OCI-LY7 (cell line): ENCODE measurements around the gene ENTPD6. TPM values are rescaled to one million over a fixed set of nuclear protein-coding genes. Genes with fewer than 3 reads are reported as not detected.
A peak's percentile ranks its signal among the peaks of the same experiment; 100 is the strongest.

ENCODE experiments used
- BruUV-seq: library from RNA; stranded (reverse); fragments of 400-500 nt; replicated peaks from 2 replicates; lab custom pipeline; 2021; lab: Mats Ljungman, UMichigan
- CTCF ChIA-PET: fragments of 300-600 bp; sonication (Branson Sonifier 250); formaldehyde crosslinking; loops from one replicate; lab custom pipeline; 2022; ENCODE audit warnings: antibody characterized with exemption; ENCODE audit not compliant: unreplicated experiment; lab: Charles Lee
- POLR2A ChIA-PET: fragments of 300-600 bp; sonication (Branson Sonifier 250); formaldehyde crosslinking; loops from one replicate; lab custom pipeline; 2022; ENCODE audit warnings: antibody characterized with exemption; lab: Charles Lee
- DNase-seq: peaks from one replicate; pipeline ENCODE4 v3.0.0-alpha.2; 2015; ENCODE audit warnings: low spot score
- H2AFZ ChIP-seq: fragments of 200-600 bp; sonication (generic), shearing (Covaris generic); 2 replicates; pipeline ENCODE4 v1.6.1; 2014; ENCODE audit warnings: mild to moderate bottlenecking, antibody characterized with exemption, low read length, moderate library complexity
- H3K27ac ChIP-seq: fragments of 200-600 bp; sonication (generic); 2 replicates; pipeline ENCODE4 v1.5.1; 2014; ENCODE audit warnings: mixed run types, low read depth, mild to moderate bottlenecking, moderate library complexity, low read length, inconsistent platforms; ENCODE audit not compliant: poor library complexity, severe bottlenecking
- H3K36me3 ChIP-seq: fragments of 200-600 bp; sonication (generic); 2 replicates; pipeline ENCODE4 v1.6.1; 2014; ENCODE audit warnings: mild to moderate bottlenecking, antibody characterized with exemption, low read length, moderate library complexity, mixed read lengths; ENCODE audit not compliant: insufficient read depth
- H3K4me1 ChIP-seq: fragments of 200-600 bp; sonication (generic); 2 replicates; pipeline ENCODE4 v1.5.1; 2014; ENCODE audit warnings: mild to moderate bottlenecking, low read length; ENCODE audit not compliant: insufficient read depth, poor library complexity, severe bottlenecking
- H3K4me2 ChIP-seq: fragments of 200-600 bp; sonication (generic); 2 replicates; pipeline ENCODE4 v1.6.1; 2014; ENCODE audit warnings: mild to moderate bottlenecking, low read length
- H3K4me3 ChIP-seq: fragments of 200-600 bp; sonication (generic); 2 replicates; pipeline ENCODE4 v1.5.1; 2014; ENCODE audit warnings: mild to moderate bottlenecking, low read depth, low read length; ENCODE audit not compliant: poor library complexity, severe bottlenecking
- H3K79me2 ChIP-seq: fragments of 200-600 bp; sonication (generic); 2 replicates; pipeline ENCODE4 v1.6.1; 2016; ENCODE audit warnings: low read depth, mild to moderate bottlenecking, low read length, moderate library complexity, mixed read lengths; ENCODE audit not compliant: insufficient read depth
- H3K9me2 ChIP-seq: fragments of 200-600 bp; sonication (generic); 2 replicates; pipeline ENCODE4 v1.6.1; 2016; ENCODE audit warnings: mild to moderate bottlenecking, low read length, mixed read lengths; ENCODE audit not compliant: insufficient read depth
- H3K9me3 ChIP-seq: fragments of 200-600 bp; sonication (generic); 2 replicates; pipeline ENCODE4 v1.6.1; 2014; ENCODE audit warnings: mild to moderate bottlenecking, mixed run types, low read length, mixed read lengths
- H4K20me1 ChIP-seq: fragments of 200-600 bp; sonication (generic); 2 replicates; pipeline ENCODE4 v1.6.1; 2014; ENCODE audit warnings: mild to moderate bottlenecking, antibody characterized with exemption, low read length, moderate library complexity, mixed read lengths; ENCODE audit not compliant: insufficient read depth
- EZH2phosphoT487 ChIP-seq: fragments of 200-600 bp; sonication (generic); IDR thresholded peaks from 2 replicates; pipeline ENCODE4 v1.6.1; 2018; ENCODE audit warnings: low read depth, borderline replicate concordance, mild to moderate bottlenecking, mixed run types, antibody characterized with exemption, low read length, moderate library complexity, mixed read lengths
- intact Hi-C: fragments of 100-400 bp; cut with micrococcal nuclease; formaldehyde crosslinking; loops from one replicate; pipeline ENCODE4 v1.10.0; 2022; ENCODE audit not compliant: unreplicated experiment
- total RNA-seq, 2 experiments: library from RNA; depleted of rRNA in 1 of 2; stranded (reverse); fragments of >200 nt in 1 of 2; shearing (Covaris generic) in 1 of 2; gene quantifications; 2 replicates each; pipeline ENCODE4 v1.2.3, GENCODE V29; 2014 to 2022
- TF ChIP-seq, protein P1 (sequence below): fragments of 200-600 bp; sonication (generic); conservative IDR thresholded peaks from 2 replicates; pipeline ENCODE4 v1.5.1; 2014; ENCODE audit warnings: mild to moderate bottlenecking, antibody characterized with exemption, low read length, moderate library complexity, mixed read lengths

Gene ENTPD6
- total RNA-seq, 2 experiments from 2014 or later = 4.2 TPM; not detected in 1

DNA sequence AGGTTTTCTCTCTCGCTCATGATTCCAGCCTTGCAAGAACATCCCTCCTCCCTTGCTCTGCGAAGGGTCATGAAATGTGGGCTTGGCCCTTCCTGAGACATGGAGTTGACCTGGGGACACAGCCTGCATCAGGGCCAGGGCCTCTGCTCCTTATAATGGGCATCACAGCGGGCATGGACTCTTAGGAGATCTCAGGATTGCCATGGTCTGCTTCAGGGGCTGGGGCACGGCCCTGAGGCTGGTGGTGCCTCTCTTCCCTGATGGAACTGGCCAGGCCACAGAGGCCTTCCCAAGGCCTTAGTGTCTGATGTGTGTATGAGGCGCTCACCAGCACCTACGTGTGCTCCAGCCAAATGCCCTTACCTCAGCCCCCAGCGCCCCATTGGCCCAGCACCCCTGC lies 23.9 kb downstream of the ENTPD6 start:
- intact Hi-C loops = no loop called here
- Histone ChIP-seq H3K4me3 (no peak overlapping the region), H3K27ac (no peak overlapping the region), H3K79me2 (no peaks in the 10 kb centered on the region), H4K20me1 (no peaks in the 10 kb centered on the region; the same call in 1 of the 2 replicates), H3K4me1 (no peaks in the 10 kb centered on the region), H3K4me2 (no peak overlapping the region), H3K9me3 (no peaks in the 10 kb centered on the region), H3K36me3 (no peaks in the 10 kb centered on the region), H3K9me2 (no peaks in the 10 kb centered on the region), H2AFZ (no peak overlapping the region)
- POLR2A ChIA-PET = no interaction called here
- CTCF ChIA-PET = no interaction called here
- BruUV-seq = no TSS peak
- TF ChIP-seq EZH2phosphoT487 = no peak
- TF ChIP-seq, protein P1, sequence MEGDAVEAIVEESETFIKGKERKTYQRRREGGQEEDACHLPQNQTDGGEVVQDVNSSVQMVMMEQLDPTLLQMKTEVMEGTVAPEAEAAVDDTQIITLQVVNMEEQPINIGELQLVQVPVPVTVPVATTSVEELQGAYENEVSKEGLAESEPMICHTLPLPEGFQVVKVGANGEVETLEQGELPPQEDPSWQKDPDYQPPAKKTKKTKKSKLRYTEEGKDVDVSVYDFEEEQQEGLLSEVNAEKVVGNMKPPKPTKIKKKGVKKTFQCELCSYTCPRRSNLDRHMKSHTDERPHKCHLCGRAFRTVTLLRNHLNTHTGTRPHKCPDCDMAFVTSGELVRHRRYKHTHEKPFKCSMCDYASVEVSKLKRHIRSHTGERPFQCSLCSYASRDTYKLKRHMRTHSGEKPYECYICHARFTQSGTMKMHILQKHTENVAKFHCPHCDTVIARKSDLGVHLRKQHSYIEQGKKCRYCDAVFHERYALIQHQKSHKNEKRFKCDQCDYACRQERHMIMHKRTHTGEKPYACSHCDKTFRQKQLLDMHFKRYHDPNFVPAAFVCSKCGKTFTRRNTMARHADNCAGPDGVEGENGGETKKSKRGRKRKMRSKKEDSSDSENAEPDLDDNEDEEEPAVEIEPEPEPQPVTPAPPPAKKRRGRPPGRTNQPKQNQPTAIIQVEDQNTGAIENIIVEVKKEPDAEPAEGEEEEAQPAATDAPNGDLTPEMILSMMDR = no peak
- DNase-seq = no peak

DNA sequence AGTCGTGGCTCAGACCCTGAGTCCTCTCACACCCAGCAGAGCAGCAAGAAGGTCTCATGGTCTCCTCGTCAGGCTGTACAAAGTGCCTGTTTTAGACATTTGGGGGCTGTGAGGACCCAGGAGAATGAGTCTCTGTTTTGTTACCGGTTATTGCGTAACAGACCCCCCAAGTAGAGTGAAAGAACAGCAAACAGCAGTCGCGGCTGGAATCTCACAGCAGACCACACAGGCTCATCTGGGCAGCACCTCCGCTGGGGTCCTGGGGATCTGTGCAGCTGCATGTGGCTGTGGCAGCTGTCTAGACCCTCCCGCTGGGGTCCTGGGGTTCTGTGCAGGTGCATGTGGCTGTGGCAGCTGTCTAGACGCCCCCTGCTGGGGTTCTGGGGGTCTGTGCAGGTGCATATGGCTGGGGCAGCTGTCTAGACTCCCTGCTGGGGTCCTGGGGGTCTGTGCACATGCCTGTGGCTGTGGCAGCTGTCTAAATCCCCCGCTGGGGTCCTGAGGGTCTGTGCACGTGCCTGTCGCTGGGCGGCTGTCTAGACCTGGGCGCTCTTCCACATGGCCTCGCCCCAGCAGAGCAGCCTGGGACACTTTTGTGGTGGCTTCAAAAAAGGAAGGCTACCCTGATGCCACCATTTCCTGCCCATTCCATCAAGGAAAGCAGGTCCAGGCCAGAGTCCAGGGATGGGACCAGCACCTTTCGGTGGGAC lies 24.7 kb downstream of the ENTPD6 start:
- H3K4me3 ChIP-seq = no peak overlapping the region
- no peak for TF ChIP-seq EZH2phosphoT487
- TF ChIP-seq, protein P1 = peak; percentile 72
- H4K20me1 ChIP-seq = no peaks in the 10 kb centered on the region; the same call in 1 of the 2 replicates
- no peaks in the 10 kb centered on the region for H3K9me3 ChIP-seq
- H3K4me1 ChIP-seq = no peaks in the 10 kb centered on the region
- BruUV-seq = no TSS peak
- ChIA-PET CTCF (no interaction called here), POLR2A (no interaction called here)
- peak; percentile 45 for DNase-seq
- H3K9me2 ChIP-seq = no peaks in the 10 kb centered on the region
- no peaks in the 10 kb centered on the region for H3K79me2 ChIP-seq
- H2AFZ ChIP-seq = no peak overlapping the region
- H3K36me3 ChIP-seq = no peaks in the 10 kb centered on the region
- intact Hi-C loops = no loop called here
- no peak overlapping the region for H3K4me2 ChIP-seq
- no peak overlapping the region for H3K27ac ChIP-seq
